ENCODE results near the gene RBMS2.

- TF ChIP-seq ZSCAN30 (tag by site-specific recombination; IDR thresholded peaks at IDR 0.05), result no peak
- no peak for TF ChIP-seq REST (tag by site-specific recombination; IDR thresholded peaks at IDR 0.05)
- TF ChIP-seq ZBTB21 (tag by site-specific recombination; IDR thresholded peaks at IDR 0.05), result no peak
- TF ChIP-seq CTCF (tag by site-specific recombination; IDR thresholded peaks at IDR 0.05), result no peak
- TF ChIP-seq ZNF239 (tag by site-specific recombination; IDR thresholded peaks at IDR 0.05), result no peak
- no peak for TF ChIP-seq ZNF175 (tag by site-specific recombination; IDR thresholded peaks at IDR 0.05)
These were observed 116.0 kb downstream of the RBMS2 start for GRCh38 chr12:56637621-56638020.

Data from HEK293 (cell line).